Measurements from ENCODE around the gene PRPS1. TPM values are rescaled to one million over a fixed set of nuclear protein-coding genes. Genes with fewer than 3 reads are reported as not detected.

The PRPS1 gene
- total RNA-seq, 1 donor from 2014 or later, result 25.6 TPM

- no peak for TF ChIP-seq CTCF (IDR thresholded peaks at IDR 0.05)
- Histone ChIP-seq H3K9me3 (no peaks in the 10 kb centered on the region), H3K36me3 (no peaks in the 10 kb centered on the region), H3K4me1 (peaks cover 7% of the 10 kb centered on the region), H3K27ac (no peak overlapping the region), H3K27me3 (no peaks in the 10 kb centered on the region), H3K4me3 (no peak overlapping the region)
- DNase-seq (no peak), ATAC-seq (no peak)
- intact Hi-C loops (cut with DNase I), result no loop called here
These were observed 2.6 kb upstream of the PRPS1 start for GRCh38 chrX:107625739-107626138.

- intact Hi-C loops (cut with DNase I), result no loop called here
These were observed 1.8 kb upstream of the PRPS1 start for GRCh38 chrX:107626481-107626880.

GRCh38 chrX:107626916-107627315 lies 1.4 kb upstream of the PRPS1 start:
- H3K4me3 ChIP-seq, result no peak overlapping the region
- DNase-seq (no peak), ATAC-seq (no peak)
- peaks cover 7% of the 10 kb centered on the region for H3K4me1 ChIP-seq
- no peak overlapping the region for H3K27ac ChIP-seq
- no peaks in the 10 kb centered on the region for H3K36me3 ChIP-seq
- no peak for TF ChIP-seq CTCF (IDR thresholded peaks at IDR 0.05)
- intact Hi-C loops (cut with DNase I), result no loop called here
- H3K9me3 ChIP-seq, result no peaks in the 10 kb centered on the region
- no peaks in the 10 kb centered on the region for H3K27me3 ChIP-seq

More at GRCh38 chrX:107626481-107626880, 1.8 kb upstream of the PRPS1 start:
- peaks cover 7% of the 10 kb centered on the region for H3K4me1 ChIP-seq
- no peak overlapping the region for H3K4me3 ChIP-seq
- no peak overlapping the region for H3K27ac ChIP-seq
- no peak for DNase-seq
- H3K27me3 ChIP-seq, result no peaks in the 10 kb centered on the region
- no peaks in the 10 kb centered on the region for H3K36me3 ChIP-seq
- TF ChIP-seq CTCF (IDR thresholded peaks at IDR 0.05), result no peak
- H3K9me3 ChIP-seq, result no peaks in the 10 kb centered on the region
- no peak for ATAC-seq

- ATAC-seq, result peak; percentile 60
- intact Hi-C loops (cut with DNase I), result no loop called here
- Histone ChIP-seq H3K4me3 (peak overlapping the region; percentile 66), H3K27me3 (no peaks in the 10 kb centered on the region), H3K36me3 (no peaks in the 10 kb centered on the region), H3K27ac (peak overlapping the region; percentile 78), H3K4me1 (peaks cover 7% of the 10 kb centered on the region), H3K9me3 (no peaks in the 10 kb centered on the region)
- TF ChIP-seq CTCF (IDR thresholded peaks at IDR 0.05), result no peak
- peak; percentile 59 for DNase-seq
These were observed 591 bp downstream of the PRPS1 start for GRCh38 chrX:107628662-107629539.

GRCh38 chrX:107629540-107629909 lies 1.2 kb downstream of the PRPS1 start:
- H3K9me3 ChIP-seq, result no peaks in the 10 kb centered on the region
- intact Hi-C loops (cut with DNase I), result no loop called here
- peaks cover 7% of the 10 kb centered on the region for H3K4me1 ChIP-seq
- peak overlapping the region; percentile 66 for H3K4me3 ChIP-seq
- no peak for DNase-seq
- H3K27ac ChIP-seq, result no peak overlapping the region
- no peaks in the 10 kb centered on the region for H3K27me3 ChIP-seq
- TF ChIP-seq CTCF (IDR thresholded peaks at IDR 0.05), result no peak
- no peaks in the 10 kb centered on the region for H3K36me3 ChIP-seq
- no peak for ATAC-seq
